Stimulated activated CD8-positive, alpha-beta memory T cell treated with anti-CD3 and anti-CD28 coated beads, Interleukin-4, amount 100 ng/mL, for 24 hours (primary cell): ENCODE results near the gene NOC3L.

ENCODE experiments used
- DNase-seq: peaks from one replicate; pipeline ENCODE4 v3.0.0-alpha.2; 2020; ENCODE audit warnings: low read depth

NOC3L gene

DNA sequence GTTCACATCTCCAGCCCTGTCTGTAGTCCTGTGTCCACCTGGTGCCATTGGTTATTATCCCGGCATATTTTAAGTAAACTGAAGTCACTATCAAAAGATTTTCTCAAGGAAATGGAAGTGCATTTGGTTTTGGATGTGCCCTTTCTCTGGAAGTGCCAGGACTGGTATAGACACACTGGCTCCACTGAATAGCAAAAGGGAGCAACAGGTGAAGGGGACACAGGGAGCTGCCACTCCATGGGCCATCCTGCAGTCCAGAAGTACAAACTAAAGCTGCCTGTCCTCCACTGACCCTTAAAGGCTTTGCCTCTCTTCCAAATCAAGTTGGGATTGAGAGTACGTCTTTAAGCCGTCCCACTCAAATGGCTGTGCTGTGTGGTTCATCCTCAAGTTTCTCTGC is 62.7 kb downstream of the NOC3L start:
- DNase-seq = no peak

DNA sequence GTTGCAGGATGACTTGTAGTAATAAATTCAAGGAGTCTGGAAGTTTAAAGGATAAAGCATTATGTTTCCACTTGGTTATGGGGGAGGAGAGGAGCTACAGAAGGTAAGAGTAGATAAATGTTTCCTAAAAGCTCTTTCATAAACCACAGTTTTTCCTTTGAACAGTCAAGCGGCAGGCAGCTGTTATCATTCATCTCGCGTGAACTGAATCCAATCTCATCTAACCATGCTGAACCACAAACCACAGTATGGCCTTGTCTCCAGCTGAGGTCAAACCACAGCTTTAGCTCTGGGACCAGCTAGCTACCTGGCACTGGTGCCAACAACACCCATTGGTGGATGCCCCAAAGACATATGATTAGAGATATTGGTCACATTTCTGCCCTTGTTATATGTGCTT is 63.3 kb downstream of the NOC3L start:
- no peak for DNase-seq

DNA sequence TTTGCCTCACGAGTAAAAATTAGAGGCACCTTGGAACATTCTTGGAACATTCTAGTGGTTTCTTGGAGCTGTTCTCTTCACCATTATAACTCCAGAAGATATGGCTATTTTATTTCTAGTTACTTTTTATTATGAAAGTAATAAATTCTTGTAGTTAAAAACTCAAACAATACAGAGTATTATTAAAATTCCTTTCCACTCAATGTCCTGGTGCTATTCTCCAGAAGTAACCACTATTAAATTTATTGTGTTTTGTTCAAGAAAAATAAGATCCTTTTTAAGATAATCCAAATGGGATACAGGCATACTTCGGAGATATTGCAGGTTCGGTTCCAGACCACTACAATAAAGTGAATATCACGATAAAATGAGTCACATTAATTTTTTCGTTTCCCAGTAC is 68.6 kb downstream of the NOC3L start:
- DNase-seq = no peak

DNA sequence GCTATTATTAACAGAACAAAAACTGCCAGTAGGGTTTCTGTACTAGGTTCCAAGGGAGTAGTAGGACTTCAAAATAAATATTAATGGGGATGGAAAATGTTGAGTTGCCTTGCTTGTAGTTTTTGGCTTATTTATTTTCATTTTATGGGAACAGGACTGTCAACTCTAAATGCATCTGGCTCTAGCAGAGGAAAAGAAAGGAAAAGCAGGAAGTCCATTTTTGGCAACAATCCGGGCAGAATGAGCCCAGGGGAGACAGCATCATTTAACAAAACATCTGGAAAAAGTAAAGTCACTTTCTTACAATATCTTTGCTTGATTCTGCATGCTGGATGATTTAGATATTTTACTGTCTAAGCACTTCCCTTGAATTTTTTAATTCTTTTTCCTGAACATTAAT is 69.4 kb downstream of the NOC3L start:
- no peak for DNase-seq

DNA sequence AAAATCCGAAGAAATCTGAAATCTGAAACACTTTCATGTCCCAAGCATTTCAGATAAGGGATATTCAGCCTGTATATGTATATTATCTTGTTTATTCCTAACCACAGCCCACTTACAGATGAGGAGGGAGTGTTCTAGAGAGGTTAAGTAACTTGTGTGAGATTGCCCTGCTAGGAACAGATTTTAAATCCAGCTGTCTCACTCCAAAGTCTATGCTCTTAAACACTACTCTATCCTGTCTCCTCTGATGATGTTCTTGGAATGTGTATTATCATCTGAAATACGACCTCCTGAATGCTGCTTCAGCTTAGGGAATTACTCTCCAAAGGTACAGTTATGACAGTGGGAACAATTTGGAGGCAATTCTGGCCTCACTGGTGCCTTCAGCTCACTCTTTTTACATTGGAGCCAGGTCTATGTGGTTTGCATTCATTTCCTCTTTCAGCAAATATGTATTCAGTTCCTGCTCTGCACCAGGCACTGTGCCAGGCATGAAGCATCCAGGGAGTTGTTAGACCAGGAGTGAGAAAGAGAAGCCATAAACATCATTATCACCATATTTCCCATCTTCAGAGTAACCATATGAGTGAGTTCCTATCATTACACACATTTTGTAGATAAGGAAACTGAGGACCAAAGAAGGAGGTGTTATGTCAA is 70.2 kb downstream of the NOC3L start:
- DNase-seq = no peak

DNA sequence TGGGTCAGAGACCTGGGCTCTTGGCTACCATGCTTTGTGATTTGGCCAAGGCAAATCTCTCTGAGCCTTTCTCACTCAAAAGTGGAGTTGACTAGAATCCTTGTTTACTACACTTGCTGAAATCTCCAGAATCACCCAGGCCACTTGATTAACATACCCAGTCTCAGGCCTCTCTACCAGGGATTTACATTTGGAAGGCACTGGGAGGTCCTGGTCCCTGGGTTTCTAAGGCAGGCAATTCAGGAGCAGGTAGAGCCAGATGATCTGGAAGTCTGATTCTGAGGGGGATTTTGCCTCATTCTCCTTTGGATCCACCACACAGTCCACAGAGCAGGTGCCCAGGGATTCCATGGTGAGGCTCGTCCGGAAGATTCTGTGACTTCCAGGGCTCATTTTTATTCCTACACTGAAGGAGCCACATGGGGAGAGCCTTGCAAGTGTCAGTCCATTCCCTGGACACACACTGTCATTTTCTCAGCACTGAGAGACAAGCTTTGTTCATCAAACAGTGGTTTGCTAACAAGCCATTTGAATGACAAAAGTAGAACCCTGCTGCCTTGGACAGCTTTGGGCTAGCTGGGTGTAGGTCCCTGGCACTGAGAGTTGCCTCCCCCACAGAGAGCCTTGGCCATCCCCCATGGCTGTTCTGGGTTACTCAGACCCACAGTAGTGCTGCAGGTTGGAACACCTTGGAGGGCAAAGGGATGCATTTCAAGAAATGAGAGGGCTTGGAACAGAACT is 74.2 kb downstream of the NOC3L start:
- no peak for DNase-seq

DNA sequence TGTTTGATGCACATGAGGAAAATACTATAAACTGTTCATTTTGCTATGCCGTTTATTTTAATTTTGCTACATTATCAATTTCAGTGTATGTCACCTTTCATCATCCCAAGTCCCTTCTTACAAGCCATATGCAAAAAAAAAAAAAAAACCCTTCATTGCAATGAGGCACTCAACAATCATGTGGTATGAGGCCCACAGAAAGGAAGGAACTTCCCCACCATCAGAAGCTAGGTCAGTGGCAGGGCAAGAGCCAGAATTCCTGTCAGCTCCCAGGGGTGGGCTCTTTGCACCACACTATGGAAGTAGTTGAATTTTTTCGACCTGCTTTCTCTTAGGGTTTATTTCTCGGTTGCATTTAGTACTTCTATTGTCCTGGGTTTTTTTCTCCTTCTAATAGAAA is 75.4 kb downstream of the NOC3L start:
- DNase-seq = no peak

DNA sequence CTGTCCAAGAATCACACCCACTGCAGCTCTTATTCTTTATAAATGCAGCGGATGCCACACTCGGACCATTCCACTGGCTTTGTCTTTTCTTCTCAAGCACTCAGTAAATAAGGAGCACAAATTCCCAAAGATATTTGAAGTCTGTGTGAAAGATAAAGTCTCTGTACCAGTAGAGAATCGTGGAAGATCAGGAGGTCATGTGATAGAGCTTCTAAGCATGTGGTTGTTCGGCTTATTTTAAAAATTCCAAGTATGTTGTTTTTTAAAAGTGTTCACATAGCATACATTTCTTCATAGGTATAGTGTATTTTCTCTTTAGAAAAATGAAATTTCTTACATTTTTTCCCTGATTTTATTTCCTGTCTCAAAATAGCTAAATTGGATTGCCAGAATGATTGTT is 75.8 kb downstream of the NOC3L start:
- no peak for DNase-seq

DNA sequence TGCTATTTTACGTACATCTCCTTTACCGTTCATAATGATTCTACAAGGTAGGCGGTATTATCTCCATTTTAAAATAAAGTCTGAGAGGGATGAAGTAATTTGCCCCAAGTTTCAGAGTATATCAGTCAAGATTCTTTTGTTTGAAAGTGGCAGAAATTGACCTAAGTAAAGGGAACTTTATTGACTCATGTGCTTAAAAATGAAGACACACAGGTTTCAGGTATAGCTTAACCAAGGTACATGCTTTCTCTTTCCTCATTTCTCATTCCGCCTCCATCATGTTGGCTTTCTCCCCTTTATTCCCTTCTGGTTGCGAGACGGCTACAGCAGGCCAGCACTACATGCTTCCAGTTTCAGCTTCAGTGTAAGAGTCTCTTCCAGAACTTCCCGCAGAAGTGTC is 77.5 kb downstream of the NOC3L start:
- DNase-seq = no peak
